Stomach (tissue), 4 donors: Measurements from ENCODE around the gene FASTKD3.

Experiments
- EP300 ChIP-seq: sonication (generic); formaldehyde crosslinking; IDR thresholded peaks from one replicate; pipeline ENCODE4 v1.6.1; 2017; ENCODE audit warnings: antibody characterized with exemption
- POLR2A ChIP-seq, 4 donors: fragments of 450-650 bp; IDR thresholded peaks; one replicate each; pipeline ENCODE4 v1.6.1; 2016; ENCODE audit warnings: antibody characterized with exemption in 4 of 4, control low read depth in 2 of 4, mild to moderate bottlenecking in 1 of 4, moderate library complexity in 1 of 4
- TF ChIP-seq, protein P1 (sequence below), 7 experiments: fragments of 450-650 bp in 4 of 7; fragments of 200-600 bp in 3 of 7; sonication (generic) in 3 of 7; IDR thresholded peaks; one replicate each; pipeline ENCODE4 v1.5.1; 2016 to 2019; ENCODE audit warnings: antibody characterized with exemption in 7 of 7, control low read depth in 2 of 7, mild to moderate bottlenecking in 1 of 7

DNA sequence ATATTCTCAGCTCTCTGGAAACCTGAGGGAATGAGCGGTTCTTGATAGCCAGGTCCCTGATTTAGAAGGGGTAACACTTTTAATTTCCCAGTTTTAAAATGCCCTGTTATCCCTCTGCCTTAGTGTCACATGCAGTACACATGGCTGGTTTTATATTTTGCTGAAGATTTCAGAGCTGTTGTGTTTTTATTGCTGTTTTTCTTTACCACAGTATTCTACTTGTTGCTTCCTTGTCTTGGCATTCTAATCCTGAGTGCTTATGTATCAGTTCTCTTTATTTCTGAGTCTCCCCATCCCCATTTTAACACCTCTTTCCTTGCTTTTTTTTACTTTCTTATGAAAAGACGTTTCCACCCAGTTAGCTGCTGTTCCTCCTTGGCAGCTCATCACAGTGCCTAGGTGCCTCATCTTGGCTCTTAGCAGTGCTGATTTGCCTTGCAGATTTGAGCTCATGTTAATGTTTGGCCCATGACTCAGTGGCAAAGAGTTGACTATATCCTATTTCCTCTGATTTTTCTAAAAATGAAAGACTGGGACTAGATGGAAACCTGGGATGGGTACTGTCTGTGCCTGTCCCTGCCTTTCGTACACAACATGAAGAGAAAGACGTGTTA, 3.8 kb upstream of the FASTKD3 start:
- TF ChIP-seq POLR2A (IDR thresholded peaks at IDR 0.05) = no peak
- TF ChIP-seq, protein P1, sequence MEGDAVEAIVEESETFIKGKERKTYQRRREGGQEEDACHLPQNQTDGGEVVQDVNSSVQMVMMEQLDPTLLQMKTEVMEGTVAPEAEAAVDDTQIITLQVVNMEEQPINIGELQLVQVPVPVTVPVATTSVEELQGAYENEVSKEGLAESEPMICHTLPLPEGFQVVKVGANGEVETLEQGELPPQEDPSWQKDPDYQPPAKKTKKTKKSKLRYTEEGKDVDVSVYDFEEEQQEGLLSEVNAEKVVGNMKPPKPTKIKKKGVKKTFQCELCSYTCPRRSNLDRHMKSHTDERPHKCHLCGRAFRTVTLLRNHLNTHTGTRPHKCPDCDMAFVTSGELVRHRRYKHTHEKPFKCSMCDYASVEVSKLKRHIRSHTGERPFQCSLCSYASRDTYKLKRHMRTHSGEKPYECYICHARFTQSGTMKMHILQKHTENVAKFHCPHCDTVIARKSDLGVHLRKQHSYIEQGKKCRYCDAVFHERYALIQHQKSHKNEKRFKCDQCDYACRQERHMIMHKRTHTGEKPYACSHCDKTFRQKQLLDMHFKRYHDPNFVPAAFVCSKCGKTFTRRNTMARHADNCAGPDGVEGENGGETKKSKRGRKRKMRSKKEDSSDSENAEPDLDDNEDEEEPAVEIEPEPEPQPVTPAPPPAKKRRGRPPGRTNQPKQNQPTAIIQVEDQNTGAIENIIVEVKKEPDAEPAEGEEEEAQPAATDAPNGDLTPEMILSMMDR (IDR thresholded peaks at IDR 0.05) = no peak
- TF ChIP-seq EP300 = no peak
